HCT116 (cell line): ENCODE data around the gene BTBD2.

ENCODE experiments used
- EZH2 ChIP-seq: fragments of 200-600 bp; sonication (generic); IDR thresholded peaks from 2 replicates; pipeline ENCODE4 v1.6.1; 2017; ENCODE audit warnings: antibody characterized with exemption, mixed run types
- POLR2AphosphoS5 ChIP-seq: IDR thresholded peaks from 2 replicates; pipeline ENCODE4 v1.6.1; 2011; ENCODE audit warnings: mild to moderate bottlenecking, low read depth, low read length, moderate library complexity
- SIN3A ChIP-seq: IDR thresholded peaks from 2 replicates; pipeline ENCODE4 v1.6.1; 2012; ENCODE audit warnings: low read depth
- ZFX ChIP-seq: fragments of 450-650 bp; IDR thresholded peaks from 2 replicates; pipeline ENCODE4 v1.6.1; 2017
- TF ChIP-seq, protein P1 (sequence below), 3 experiments: fragments of 200-600 bp in 1 of 3; sonication (generic) in 1 of 3; IDR thresholded peaks in 2 of 3; conservative IDR thresholded peaks in 1 of 3; 2 replicates each; pipeline ENCODE4 v1.5.1; 2012 to 2017; ENCODE audit warnings: low read depth in 2 of 3, low read length in 2 of 3, antibody characterized with exemption in 1 of 3, borderline replicate concordance in 1 of 3, control low read depth in 1 of 3, mild to moderate bottlenecking in 1 of 3, mixed read lengths in 1 of 3, mixed run types in 1 of 3, moderate library complexity in 1 of 3; ENCODE audit not compliant: insufficient read depth in 1 of 3
- TF ChIP-seq, protein P2 (sequence below): IDR thresholded peaks from 2 replicates; pipeline ENCODE4 v1.6.1; 2012

DNA sequence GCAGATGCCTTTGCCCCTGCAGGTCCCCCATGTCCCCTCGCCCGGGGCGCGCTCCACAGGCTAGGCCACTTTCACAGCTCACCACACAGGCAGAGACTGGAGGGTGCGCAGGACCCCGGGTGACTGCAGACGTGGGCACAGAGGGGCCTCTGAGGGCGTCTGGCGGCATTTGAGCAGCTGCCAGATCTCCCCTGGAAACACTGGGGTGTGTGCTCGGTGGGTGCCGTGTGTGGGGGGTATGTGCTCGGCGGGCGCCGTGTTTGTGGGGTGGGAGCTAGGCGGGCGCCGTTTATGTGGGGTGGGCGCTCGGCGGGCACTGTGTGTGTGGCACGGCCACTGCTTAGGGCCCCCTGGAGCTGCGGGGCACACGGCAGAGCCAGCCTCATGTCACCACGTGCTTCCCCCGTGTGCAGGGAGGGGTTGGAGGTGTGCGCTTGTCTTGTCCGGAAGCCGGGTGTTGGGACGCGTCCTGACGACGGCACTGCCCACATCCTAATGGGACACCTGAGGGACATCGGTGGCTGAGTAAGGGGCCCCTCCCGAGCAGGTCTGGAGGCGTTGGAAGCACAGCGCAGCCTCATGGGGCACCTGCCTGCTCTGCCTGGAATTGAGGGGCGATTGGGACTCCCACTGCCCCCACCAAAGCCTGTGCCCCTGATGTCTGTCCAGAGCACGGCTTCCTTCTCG is 57.8 kb downstream of the BTBD2 start:
- TF ChIP-seq, protein P1, sequence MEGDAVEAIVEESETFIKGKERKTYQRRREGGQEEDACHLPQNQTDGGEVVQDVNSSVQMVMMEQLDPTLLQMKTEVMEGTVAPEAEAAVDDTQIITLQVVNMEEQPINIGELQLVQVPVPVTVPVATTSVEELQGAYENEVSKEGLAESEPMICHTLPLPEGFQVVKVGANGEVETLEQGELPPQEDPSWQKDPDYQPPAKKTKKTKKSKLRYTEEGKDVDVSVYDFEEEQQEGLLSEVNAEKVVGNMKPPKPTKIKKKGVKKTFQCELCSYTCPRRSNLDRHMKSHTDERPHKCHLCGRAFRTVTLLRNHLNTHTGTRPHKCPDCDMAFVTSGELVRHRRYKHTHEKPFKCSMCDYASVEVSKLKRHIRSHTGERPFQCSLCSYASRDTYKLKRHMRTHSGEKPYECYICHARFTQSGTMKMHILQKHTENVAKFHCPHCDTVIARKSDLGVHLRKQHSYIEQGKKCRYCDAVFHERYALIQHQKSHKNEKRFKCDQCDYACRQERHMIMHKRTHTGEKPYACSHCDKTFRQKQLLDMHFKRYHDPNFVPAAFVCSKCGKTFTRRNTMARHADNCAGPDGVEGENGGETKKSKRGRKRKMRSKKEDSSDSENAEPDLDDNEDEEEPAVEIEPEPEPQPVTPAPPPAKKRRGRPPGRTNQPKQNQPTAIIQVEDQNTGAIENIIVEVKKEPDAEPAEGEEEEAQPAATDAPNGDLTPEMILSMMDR (IDR thresholded peaks at IDR 0.05 in 2 of 3, conservative IDR thresholded peaks at IDR 0.05 in 1 of 3; ENCODE audit: borderline replicate concordance in 1 of 3, insufficient read depth in 1 of 3, low read depth in 2 of 3, low read length in 2 of 3): no peak
- no peak for TF ChIP-seq SIN3A
- no peak for TF ChIP-seq EZH2
- no peak for TF ChIP-seq ZFX
- no peak for TF ChIP-seq POLR2AphosphoS5
- TF ChIP-seq, protein P2, sequence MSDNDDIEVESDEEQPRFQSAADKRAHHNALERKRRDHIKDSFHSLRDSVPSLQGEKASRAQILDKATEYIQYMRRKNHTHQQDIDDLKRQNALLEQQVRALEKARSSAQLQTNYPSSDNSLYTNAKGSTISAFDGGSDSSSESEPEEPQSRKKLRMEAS: no peak
